GM12878 (cell line): ENCODE results near the gene CNTN6. TPM values are rescaled to one million over a fixed set of nuclear protein-coding genes. Genes with fewer than 3 reads are reported as not detected.

Experiments
- ATAC-seq: fragments of 200-7000 bp; cut with Tn5 transposase; 3 replicates; pipeline ENCODE4 v1.9.1; 2020; ENCODE audit warnings: mild to moderate bottlenecking, moderate library complexity
- BruUV-seq: library from RNA; stranded (reverse); fragments of 400-500 nt; replicated peaks from 2 replicates; lab custom pipeline; 2021; lab: Mats Ljungman, UMichigan
- CTCF ChIA-PET: fragments of 300-600 bp; sonication (Branson Sonifier 250); formaldehyde crosslinking; extraction: SDS; loops from one replicate; lab custom pipeline; 2021; ENCODE audit warnings: inconsistent platforms; lab: Yijun Ruan, JAX
- POLR2A ChIA-PET: fragments of 350-600 bp; formaldehyde crosslinking; extraction: SDS; loops from one replicate; lab custom pipeline; 2021; ENCODE audit warnings: inconsistent platforms; lab: Charles Lee
- RAD21 ChIA-PET: fragments of 300-600 bp; sonication (Branson Sonifier 250); formaldehyde crosslinking; loops from one replicate; lab custom pipeline; 2023; ENCODE audit warnings: antibody characterized with exemption; ENCODE audit not compliant: unreplicated experiment; lab: Charles Lee
- SMC1A ChIA-PET: fragments of 300-600 bp; sonication (Branson Sonifier 250); formaldehyde crosslinking; loops from one replicate; lab custom pipeline; 2023; ENCODE audit not compliant: unreplicated experiment, uncharacterized antibody; lab: Charles Lee
- DNase-seq: peaks from one replicate; pipeline ENCODE4 v3.0.0-alpha.2; 2011; ENCODE audit warnings: low read depth, low spot score
- FAIRE-seq: peaks from 3 replicates; lab custom pipeline; 2011; peaks lifted over from hg19 to GRCh38; lab: Jason Lieb, UNC
- H2AFZ ChIP-seq: 2 replicates; pipeline ENCODE4 v1.6.0; 2011; ENCODE audit warnings: low read depth, low read length, control low read depth; ENCODE audit not compliant: control insufficient read depth
- H3K27ac ChIP-seq: 2 replicates; pipeline ENCODE4 v1.5.1; 2011; ENCODE audit warnings: control low read depth; ENCODE audit not compliant: control insufficient read depth, insufficient read depth
- H3K27me3 ChIP-seq, 2 experiments: replicated peaks in 1 of 2; 2 replicates each; pipeline versions ENCODE4 v1.6.0 to v1.6.1; 2011; ENCODE audit warnings: low read length in 1 of 2; ENCODE audit not compliant: control insufficient read depth in 2 of 2, insufficient read depth in 2 of 2
- H3K36me3 ChIP-seq, 2 experiments: 2 replicates each; pipeline ENCODE4 v1.5.1; 2011; ENCODE audit warnings: low read length in 1 of 2; ENCODE audit not compliant: control insufficient read depth in 2 of 2, insufficient read depth in 2 of 2
- H3K4me1 ChIP-seq: 2 replicates; pipeline ENCODE4 v1.6.1; 2011; ENCODE audit warnings: mild to moderate bottlenecking, low read length, moderate library complexity, mixed read lengths; ENCODE audit not compliant: control insufficient read depth, insufficient read depth
- H3K4me2 ChIP-seq: 2 replicates; pipeline ENCODE4 v1.6.0; 2011; ENCODE audit warnings: control low read depth; ENCODE audit not compliant: control insufficient read depth, insufficient read depth
- H3K4me3 ChIP-seq: fragments of 200-600 bp; sonication (generic); 2 replicates; pipeline ENCODE4 v1.5.1; 2016
- H3K79me2 ChIP-seq: 2 replicates; pipeline ENCODE4 v1.6.0; 2011; ENCODE audit warnings: low read length; ENCODE audit not compliant: control insufficient read depth, insufficient read depth
- H3K9ac ChIP-seq: 2 replicates; pipeline ENCODE4 v1.8.0; 2011; ENCODE audit warnings: low read length, control low read depth, mixed read lengths; ENCODE audit not compliant: control insufficient read depth, insufficient read depth
- H3K9me3 ChIP-seq: replicated peaks from 3 replicates; pipeline ENCODE4 v1.5.1; 2011; ENCODE audit warnings: mild to moderate bottlenecking, low read length; ENCODE audit not compliant: control insufficient read depth, insufficient read depth
- H4K20me1 ChIP-seq: 2 replicates; pipeline ENCODE4 v1.6.0; 2011; ENCODE audit not compliant: control insufficient read depth, insufficient read depth
- EED ChIP-seq: sonication (generic); IDR thresholded peaks from 2 replicates; pipeline ENCODE4 v1.6.1; 2016; ENCODE audit warnings: antibody characterized with exemption, low read depth
- ESRRA ChIP-seq: IDR thresholded peaks from 2 replicates; pipeline ENCODE4 v1.6.1; 2012; ENCODE audit warnings: mild to moderate bottlenecking, low read length, improper control_type of control experiment
- ETV6 ChIP-seq, 2 experiments: fragments of 450-650 bp in 1 of 2; IDR thresholded peaks in 1 of 2; conservative IDR thresholded peaks in 1 of 2; 2 replicates each; pipeline ENCODE4 v1.6.1; 2014; ENCODE audit warnings: antibody characterized with exemption in 1 of 2, borderline replicate concordance in 1 of 2, low read depth in 1 of 2, mild to moderate bottlenecking in 1 of 2, moderate library complexity in 1 of 2
- FOS ChIP-seq: IDR thresholded peaks from 3 replicates; pipeline ENCODE4 v1.6.1; 2011; ENCODE audit warnings: borderline replicate concordance; ENCODE audit not compliant: insufficient read length; ENCODE audit errors: extremely low read depth
- KAT2A ChIP-seq: conservative IDR thresholded peaks from 2 replicates; pipeline ENCODE4 v1.6.1; 2011; ENCODE audit warnings: low read depth, low read length; ENCODE audit not compliant: control insufficient read depth
- NFIC ChIP-seq: IDR thresholded peaks from 2 replicates; pipeline ENCODE4 v1.6.1; 2012; ENCODE audit warnings: low read depth, mild to moderate bottlenecking, inconsistent platforms, low read length, moderate library complexity
- NFYA ChIP-seq: IDR thresholded peaks from 2 replicates; pipeline ENCODE4 v1.6.1; 2011; ENCODE audit warnings: low read depth, mild to moderate bottlenecking, low read length, improper control_type of control experiment, borderline replicate concordance
- SMAD5 ChIP-seq: IDR thresholded peaks from 2 replicates; pipeline ENCODE4 v1.6.1; 2016; ENCODE audit warnings: antibody characterized with exemption, low read depth
- SREBF1 ChIP-seq: IDR thresholded peaks from 2 replicates; pipeline ENCODE4 v1.6.1; 2012; ENCODE audit warnings: mild to moderate bottlenecking, low read length
- SREBF2 ChIP-seq: IDR thresholded peaks from 2 replicates; pipeline ENCODE4 v1.6.1; 2012; ENCODE audit warnings: mild to moderate bottlenecking, low read length
- STAT3 ChIP-seq: IDR thresholded peaks from 2 replicates; pipeline ENCODE4 v1.6.1; 2011; ENCODE audit warnings: low read depth, low read length, improper control_type of control experiment
- ZNF217 ChIP-seq: fragments of 450-650 bp; IDR thresholded peaks from 2 replicates; pipeline ENCODE4 v1.6.1; 2017; ENCODE audit warnings: antibody characterized with exemption, mild to moderate bottlenecking
- ZNF384 ChIP-seq: IDR thresholded peaks from 2 replicates; pipeline ENCODE4 v1.6.1; 2012; ENCODE audit warnings: low read depth, mild to moderate bottlenecking, low read length, improper control_type of control experiment, borderline replicate concordance
- WGBS: methylation state at CpG from one replicate; pipeline ENCODE4 v1.1.6; 2016; ENCODE audit warnings: low lambda C conversion rate; ENCODE audit not compliant: insufficient replicate concordance, insufficient coverage; ENCODE audit errors: missing lambda C conversion rate; 5-methylcytosine and 5-hydroxymethylcytosine counted together
- in situ Hi-C: fragments of 300-500 bp; cut with MboI; formaldehyde crosslinking; loops from 9 replicates; pipeline ENCODE4 v1.14.3; 2018; ENCODE audit warnings: mixed read lengths
- intact Hi-C: fragments of 100-400 bp; cut with micrococcal nuclease; formaldehyde crosslinking; loops from one replicate; pipeline ENCODE4 v1.14.2; 2022; ENCODE audit not compliant: unreplicated experiment
- polyA plus RNA-seq, 11 experiments: library from polyadenylated mRNA; depleted of rRNA in 4 of 11; unstranded in 6 of 11; stranded (reverse) in 5 of 11; fragments of >200 nt; fragmentation: Nextera tagmentation in 4 of 11; fragmentation: Illumina TruSeq in 1 of 11; extraction: Ambion mirVana in 4 of 11; extraction: Trizol in 1 of 11; gene quantifications; 1 replicate in 1 of 11; 2 replicates in 10 of 11; pipeline versions ENCODE4 v1.2.1 to v1.2.3, GENCODE V29; 2011 to 2016; ENCODE audit warnings: inconsistent platforms in 2 of 11, missing spikeins in 2 of 11, low read depth in 1 of 11
- total RNA-seq, 4 experiments: library from RNA; depleted of rRNA in 3 of 4; stranded (reverse); fragments of >200 nt in 3 of 4; fragmentation: Illumina TruSeq in 1 of 4; extraction: Trizol in 1 of 4; gene quantifications; 2 replicates each; pipeline versions ENCODE4 v1.2.1 to v1.2.3, GENCODE V29; 2013 to 2021
- TF ChIP-seq, protein P1 (sequence below): IDR thresholded peaks from 2 replicates; pipeline ENCODE4 v1.6.1; 2011; ENCODE audit warnings: mild to moderate bottlenecking, low read depth, low read length, moderate library complexity; ENCODE audit not compliant: insufficient replicate concordance
- TF ChIP-seq, protein P2 (sequence below): IDR thresholded peaks from 2 replicates; pipeline ENCODE4 v1.6.1; 2011; ENCODE audit warnings: borderline replicate concordance, low read depth, mild to moderate bottlenecking, moderate library complexity, mixed read lengths, low read length; ENCODE audit not compliant: insufficient read depth; ENCODE audit errors: extremely low read length

Gene CNTN6
- total and polyA plus RNA-seq, 10 of the 15 experiments (the other 5 are each of a cell fraction or from before 2014, with no cell fraction given) = not detected

DNA sequence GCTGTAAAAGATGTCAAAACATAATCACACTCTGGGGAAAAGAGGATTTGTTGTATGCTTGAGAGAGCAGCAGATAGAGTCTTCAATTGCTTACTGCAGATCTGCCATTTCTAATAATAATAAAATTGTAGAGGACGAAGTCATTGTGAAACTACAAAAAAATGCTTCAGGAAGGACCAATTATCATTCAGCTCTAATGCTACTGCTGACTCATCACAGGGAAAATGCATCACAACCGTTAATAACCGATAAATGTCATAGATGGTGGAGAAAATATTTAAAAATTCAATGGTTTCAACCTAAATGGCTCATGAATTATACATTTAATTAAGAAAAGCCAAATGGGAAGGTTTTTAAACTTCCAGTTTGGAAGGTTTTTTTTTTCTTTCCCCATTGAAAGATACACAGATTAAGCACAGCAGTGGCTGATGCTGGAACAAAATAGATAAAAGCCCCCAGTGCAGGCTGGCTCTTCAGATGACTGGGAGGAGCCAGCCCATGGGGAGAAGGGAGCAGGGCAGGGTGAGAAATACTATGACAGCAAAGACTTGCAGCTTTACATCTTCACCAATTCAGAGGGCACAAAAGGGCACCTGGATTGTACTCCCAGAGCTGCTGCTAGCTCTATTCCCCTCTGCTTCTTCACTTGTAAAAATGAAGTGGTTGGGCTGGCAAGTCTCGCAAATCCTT lies 196.1 kb downstream of the CNTN6 start (continued):
- no peak for TF ChIP-seq ETV6 (conservative IDR thresholded peaks at IDR 0.05 in 1 of 2, IDR thresholded peaks at IDR 0.05 in 1 of 2; ENCODE audit: borderline replicate concordance in 1 of 2, low read depth in 1 of 2)
- no peak for TF ChIP-seq STAT3
- TF ChIP-seq NFYA = no peak
- TF ChIP-seq ZNF384 = no peak
- no peak for TF ChIP-seq ZNF217
- TF ChIP-seq, protein P1, sequence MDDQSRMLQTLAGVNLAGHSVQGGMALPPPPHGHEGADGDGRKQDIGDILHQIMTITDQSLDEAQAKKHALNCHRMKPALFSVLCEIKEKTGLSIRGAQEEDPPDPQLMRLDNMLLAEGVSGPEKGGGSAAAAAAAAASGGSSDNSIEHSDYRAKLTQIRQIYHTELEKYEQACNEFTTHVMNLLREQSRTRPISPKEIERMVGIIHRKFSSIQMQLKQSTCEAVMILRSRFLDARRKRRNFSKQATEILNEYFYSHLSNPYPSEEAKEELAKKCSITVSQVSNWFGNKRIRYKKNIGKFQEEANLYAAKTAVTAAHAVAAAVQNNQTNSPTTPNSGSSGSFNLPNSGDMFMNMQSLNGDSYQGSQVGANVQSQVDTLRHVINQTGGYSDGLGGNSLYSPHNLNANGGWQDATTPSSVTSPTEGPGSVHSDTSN = no peak

DNA sequence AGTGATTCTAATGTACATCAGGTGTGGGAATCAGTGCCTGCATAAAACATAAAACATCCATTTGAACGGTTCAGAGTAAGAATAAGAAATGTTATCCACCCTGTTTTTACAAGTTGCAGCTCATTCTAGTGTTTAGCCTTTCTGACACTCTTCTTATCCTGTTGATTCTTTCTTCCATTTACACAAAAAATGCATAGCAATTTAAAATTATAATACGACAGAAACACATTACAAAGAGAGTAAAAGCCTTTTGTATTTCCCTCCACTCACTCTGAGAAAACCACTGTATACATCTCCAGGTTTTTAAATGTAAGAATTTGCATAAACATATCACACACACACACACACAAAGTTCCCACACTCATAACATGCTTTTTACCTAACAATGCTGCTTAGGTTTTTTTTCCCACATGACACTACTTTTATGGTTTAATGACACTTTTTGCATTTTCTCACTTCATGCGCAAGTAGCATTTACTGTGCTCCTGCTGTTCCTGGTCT lies 199.8 kb downstream of the CNTN6 start:
- Histone ChIP-seq H2AFZ (no peak overlapping the region), H3K9me3 (no peaks in the 10 kb centered on the region), H3K27ac (no peak overlapping the region), H4K20me1 (no peaks in the 10 kb centered on the region), H3K36me3 (no peaks in the 10 kb centered on the region), H3K4me2 (no peak overlapping the region), H3K4me3 (no peak overlapping the region), H3K79me2 (no peaks in the 10 kb centered on the region), H3K9ac (no peak overlapping the region), H3K27me3 (no peaks in the 10 kb centered on the region), H3K4me1 (no peaks in the 10 kb centered on the region)
- ChIA-PET RAD21 (no interaction called here), SMC1A (no interaction called here), POLR2A (no interaction called here), CTCF (interaction anchor here (1.1 kb wide), 1 partner anchor 17 kb away, joined by 3 read pairs; no protein-coding TSS in a partner anchor)
- ATAC-seq = no peak
- in situ Hi-C loops (no loop called here), intact Hi-C loops (no loop called here)
- DNase-seq = no peak
- no peak for TF ChIP-seq ESRRA
- no peak for TF ChIP-seq NFIC
- no peak for TF ChIP-seq FOS
- no peak for TF ChIP-seq SMAD5
- no peak for TF ChIP-seq KAT2A
- TF ChIP-seq, protein P2, sequence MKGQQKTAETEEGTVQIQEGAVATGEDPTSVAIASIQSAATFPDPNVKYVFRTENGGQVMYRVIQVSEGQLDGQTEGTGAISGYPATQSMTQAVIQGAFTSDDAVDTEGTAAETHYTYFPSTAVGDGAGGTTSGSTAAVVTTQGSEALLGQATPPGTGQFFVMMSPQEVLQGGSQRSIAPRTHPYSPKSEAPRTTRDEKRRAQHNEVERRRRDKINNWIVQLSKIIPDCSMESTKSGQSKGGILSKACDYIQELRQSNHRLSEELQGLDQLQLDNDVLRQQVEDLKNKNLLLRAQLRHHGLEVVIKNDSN = no peak
- TF ChIP-seq SREBF2 = no peak
- no peak for TF ChIP-seq SREBF1
- no peak for TF ChIP-seq EED
- WGBS = 33% methylated on average over 3 of the region's 3 CpGs
- FAIRE-seq = no peak
- no TSS peak for BruUV-seq
